CD1c-positive myeloid dendritic cell (primary cell): ENCODE measurements around the gene DERL3.

Experiments
- DNase-seq: peaks from one replicate; pipeline ENCODE4 v3.0.0-alpha.2; 2016; ENCODE audit errors: extremely low spot score

The DERL3 gene

GRCh38 chr22:23831261-23831660, 7.5 kb downstream of the DERL3 start:
- no peak for DNase-seq

DNA sequence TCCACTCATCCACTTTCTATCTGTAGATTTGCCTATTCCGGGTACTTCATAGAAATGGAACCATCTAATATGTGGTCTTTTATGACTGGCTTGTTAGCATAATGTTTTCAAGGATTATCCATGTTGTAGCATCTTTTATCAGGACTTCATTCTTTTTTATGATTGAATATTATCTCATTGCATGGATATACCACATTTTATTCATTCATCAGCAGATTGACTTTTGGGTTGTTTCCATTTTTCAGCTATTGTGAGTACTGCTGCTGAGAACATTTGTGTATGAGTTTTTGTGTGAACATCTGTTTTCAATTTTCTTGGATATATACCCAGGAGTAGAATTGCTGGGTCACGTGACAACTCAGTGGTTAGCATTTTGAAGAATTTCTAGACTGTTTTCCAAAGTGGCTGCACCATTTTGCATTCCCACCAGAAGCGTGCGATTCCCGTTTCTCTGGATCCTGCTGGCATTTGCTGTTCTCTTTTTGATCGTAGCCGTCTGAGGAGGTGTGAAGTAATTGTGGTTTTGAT, 8.9 kb downstream of the DERL3 start:
- DNase-seq, result no peak

DNA sequence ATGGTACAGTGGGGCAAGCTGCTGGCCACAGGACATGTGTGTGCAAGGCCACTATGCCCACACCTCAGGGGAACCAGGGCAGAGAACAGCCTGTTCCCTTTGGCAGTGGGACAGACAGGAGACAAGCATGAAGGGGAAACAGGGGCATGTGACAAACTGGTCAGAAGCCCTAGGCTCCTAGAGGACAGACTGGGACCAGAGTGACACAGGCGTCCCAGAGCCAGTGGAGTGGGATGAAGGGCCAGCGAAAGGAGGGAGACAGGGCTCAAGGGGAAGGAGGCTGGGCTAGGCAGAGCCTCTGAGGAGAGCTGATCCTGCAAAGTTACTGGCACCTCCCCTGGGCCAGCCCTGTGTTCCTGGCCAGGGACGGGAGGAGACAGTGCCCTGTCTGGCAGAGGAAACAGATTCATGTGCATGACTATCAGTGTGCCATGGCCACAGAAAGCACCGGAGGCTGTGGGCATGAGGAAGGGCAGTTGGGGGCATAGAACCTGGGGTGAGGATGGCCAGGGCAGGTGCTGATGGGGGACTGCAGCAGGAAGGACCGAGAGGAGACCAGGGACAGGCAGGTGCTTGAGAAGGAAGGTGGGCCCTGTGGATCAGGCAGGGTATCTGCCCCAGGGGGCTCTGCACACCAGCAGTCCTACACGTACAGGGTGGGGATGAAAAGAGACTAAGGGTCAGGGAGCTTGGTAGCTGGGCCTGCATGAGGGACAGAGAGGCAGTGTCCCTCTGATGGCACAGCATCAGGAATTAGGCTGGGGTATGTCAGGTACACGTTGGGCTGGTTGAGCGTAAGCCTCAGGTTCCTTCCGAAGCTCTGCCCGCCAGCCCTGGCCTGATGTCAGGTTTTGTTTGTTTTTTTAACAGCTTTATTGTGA, 9.8 kb downstream of the DERL3 start:
- no peak for DNase-seq

GRCh38 chr22:23827351-23827995, 11.3 kb downstream of the DERL3 start:
- no peak for DNase-seq

GRCh38 chr22:23826510-23827350, 12.1 kb downstream of the DERL3 start:
- no peak for DNase-seq

DNA sequence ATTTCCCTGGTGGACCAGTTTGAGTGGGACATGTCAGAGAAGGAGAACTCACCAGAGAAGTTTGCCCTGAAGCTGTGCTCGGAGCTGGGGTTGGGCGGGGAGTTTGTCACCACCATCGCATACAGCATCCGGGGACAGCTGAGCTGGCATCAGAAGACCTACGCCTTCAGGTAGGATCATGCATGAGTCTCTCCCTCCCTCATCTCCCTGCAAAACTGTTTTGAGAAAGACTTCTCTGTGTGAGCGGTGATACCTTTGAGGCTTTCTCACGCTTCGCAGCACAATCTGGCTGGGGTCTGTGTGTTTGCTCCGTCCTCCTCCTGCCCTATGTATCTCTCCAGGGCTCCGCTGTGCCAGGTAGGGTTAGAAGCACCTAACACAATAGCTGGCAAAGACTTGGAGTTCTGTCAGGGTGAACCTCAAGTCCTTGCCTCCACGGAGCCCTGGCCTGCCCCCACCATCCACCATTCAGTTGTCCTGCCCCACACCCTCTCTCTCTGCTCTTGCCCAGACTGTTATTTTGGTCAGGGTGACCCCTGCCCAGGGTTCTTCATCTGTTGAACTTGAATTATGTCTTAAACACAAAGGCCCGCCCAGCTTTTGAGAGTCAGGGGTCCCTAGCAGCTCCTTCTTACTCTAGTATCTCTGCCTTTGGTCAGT, 13.4 kb downstream of the DERL3 start:
- DNase-seq, result no peak

DNA sequence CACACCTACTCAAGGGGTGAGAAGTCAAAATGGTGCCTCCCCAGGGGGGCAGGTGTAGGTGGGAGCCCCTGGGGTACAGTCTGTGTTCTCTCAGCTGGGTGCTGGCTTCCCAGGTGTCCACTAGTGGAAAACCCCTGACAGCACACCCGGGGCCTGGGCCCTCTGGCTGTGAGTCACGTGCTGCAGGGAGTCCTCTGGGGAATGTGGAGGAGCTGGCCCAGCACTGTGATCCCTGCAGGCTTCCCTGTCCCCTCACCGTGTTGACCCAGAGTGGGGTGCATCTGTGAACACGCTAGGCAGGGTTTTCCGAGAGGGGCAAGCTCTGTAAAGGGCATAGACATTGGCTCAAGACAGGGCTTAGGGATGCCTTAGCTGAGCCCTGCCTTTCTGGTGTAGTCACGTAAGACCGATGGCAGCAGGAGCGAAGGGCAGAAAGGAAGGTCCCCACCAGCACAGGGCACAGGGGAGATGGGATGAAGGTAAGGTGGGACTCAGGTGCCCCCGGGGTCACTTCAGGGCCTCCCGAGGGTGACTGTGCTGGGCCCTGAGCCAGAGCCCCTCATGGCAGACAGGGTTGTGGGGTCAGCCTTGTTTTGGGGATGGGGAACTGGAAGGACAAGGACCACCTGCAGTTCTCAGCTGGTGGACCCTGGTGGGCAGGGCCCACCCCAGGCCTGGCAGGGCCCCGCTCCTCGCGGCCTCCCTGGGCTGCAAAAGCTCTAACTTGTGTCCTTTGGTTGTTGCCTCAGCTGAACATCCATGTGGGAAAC, 14.1 kb downstream of the DERL3 start:
- DNase-seq, result no peak

DNA sequence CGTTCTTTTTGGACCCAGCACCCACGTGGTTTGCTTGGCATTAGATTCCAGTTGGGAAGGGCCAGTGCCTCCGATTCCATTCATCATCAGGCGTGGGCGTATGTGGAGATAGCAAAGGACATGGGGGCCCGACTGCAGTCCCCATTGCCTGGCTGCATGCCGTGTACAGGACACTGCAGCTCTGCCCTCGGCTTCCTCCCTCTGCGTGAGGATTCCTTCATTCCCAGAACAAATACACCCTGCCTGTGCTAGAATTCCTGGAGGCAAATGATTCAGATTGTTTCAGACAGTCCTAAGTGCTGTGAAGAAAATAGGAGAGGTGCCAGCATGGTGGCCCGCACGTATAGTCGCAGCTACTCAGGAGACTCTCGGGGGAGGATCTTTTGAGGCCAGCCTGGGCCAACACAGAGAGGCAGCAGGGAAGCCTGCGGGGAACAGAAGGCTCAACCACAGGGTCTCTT, 15.4 kb downstream of the DERL3 start:
- DNase-seq, result no peak

GRCh38 chr22:23822101-23822671, 16.6 kb downstream of the DERL3 start:
- DNase-seq, result no peak

DNA sequence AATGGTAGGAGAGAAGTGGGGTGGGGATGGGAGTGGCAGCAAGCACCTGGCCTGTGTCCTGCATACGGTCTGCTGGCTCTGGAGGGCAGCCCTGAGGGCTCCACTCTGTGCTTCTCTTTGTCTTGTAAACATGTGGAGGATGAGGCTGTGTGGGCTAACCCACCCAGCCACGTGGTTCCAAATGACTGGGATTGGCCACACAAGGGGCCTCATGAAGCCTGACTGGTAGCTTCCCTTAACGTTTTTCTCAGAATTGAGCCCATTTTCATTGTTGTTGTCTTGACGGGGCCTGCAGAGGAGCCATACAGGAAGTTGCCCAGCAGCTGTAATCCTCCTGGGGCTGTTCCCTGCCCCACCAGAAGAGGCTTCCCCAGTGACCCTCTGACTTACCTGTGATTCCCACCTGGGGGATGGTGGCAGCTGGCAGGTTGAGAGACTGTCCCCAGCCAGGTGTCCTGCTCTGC, 18.0 kb downstream of the DERL3 start:
- DNase-seq, result no peak

- no peak for DNase-seq
Observed at GRCh38 chr22:23818541-23818940, 20.3 kb downstream of the DERL3 start.

GRCh38 chr22:23817146-23817545, 21.7 kb downstream of the DERL3 start:
- DNase-seq, result no peak

DNA sequence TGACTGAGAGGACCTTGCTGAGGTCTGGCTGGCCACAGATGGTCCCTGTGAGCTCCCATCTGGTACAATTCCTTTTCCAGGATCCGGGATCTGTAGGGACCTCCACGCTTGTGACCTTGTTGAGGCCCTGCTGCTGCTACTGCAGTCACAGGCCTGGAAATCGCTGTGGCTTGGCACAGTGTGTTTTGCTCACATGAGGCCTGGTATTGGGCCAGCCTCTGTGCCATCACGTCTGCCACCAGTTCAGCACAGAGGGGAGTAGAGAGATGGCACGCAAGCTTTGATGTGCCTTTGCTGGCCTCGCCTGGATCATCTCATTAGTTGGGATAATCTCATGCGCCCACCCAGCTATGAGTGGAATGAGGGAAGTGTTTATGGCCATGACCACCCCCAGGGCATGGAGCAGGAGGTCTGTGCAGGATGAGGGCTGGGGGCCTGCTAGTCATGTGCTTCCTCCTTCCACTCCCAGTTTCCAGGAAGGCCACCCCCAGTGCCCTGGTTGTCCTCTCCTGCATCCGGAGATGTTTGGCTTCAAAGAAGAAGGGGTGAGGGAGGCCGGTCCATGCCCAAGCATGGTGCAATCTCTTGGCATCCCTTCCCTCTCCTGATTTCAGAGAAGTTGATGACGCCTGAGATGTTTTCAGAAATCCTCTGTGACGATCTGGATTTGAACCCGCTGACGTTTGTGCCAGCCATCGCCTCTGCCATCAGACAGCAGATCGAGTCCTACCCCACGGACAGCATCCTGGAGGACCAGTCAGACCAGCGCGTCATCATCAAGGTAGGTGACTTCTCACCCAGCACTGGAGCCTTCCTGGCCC, 22.4 kb downstream of the DERL3 start:
- no peak for DNase-seq

DNA sequence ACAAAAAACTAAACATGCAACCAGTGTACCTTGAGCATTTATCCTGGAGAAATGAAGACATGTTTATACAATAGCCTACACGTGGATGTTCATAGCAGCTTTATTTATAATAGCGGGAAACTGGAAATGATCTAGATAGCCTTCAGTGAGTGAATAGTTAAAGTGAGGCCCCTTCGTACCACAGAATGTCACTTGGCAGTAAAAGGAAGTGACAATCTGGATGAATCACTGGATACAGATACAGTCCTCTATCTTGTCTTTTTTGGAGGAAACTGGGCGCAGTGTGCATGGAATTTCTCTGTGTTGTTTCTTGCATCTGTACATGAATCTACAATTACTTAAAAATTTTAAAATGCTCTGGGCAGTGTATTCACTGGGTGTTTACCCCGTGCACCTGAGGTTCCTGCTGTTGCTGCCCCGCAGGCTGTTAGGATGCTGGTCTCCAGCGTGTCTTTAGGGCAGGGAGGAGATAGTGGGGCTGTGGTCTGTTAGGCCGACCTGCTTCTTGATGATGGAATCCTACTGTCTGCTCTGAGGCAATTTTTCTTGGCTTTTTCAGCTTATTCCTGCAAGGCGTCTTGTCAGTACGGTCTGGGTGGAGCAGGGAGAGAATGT, 23.2 kb downstream of the DERL3 start:
- DNase-seq, result no peak

- no peak for DNase-seq
Observed at GRCh38 chr22:23812378-23812777, 26.4 kb downstream of the DERL3 start.

DNA sequence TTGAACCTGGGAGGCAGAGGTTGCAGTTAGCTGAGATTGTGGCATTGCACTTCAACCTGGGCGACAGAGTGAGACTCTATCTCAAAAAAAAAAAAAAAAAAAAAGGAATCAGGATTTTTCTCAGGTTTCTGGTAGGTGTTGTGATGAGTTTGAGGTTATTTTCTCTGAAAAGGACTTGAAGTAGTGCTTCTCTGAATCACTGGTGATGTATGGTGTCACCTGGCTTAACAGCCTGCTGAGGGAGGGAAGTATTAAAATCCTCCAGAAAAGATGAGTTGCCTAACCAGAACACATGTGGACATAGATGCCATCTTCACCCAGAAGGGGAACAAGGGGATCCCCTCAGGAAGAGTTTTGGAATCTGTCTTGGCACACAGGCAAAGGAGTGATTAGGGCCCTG, 32.0 kb downstream of the DERL3 start:
- DNase-seq, result no peak

- DNase-seq, result no peak
Observed at GRCh38 chr22:23804781-23805291, 34.0 kb downstream of the DERL3 start.

- no peak for DNase-seq
Observed at GRCh38 chr22:23803001-23803819, 35.6 kb downstream of the DERL3 start.
